Measurements from ENCODE around the gene PLEKHM3.
"Not testable (repeated sequence)": the region's sequence is repeated elsewhere in the genome, so short reads cannot be mapped to it uniquely, and the experiment has no call there.

Gene PLEKHM3

DNA sequence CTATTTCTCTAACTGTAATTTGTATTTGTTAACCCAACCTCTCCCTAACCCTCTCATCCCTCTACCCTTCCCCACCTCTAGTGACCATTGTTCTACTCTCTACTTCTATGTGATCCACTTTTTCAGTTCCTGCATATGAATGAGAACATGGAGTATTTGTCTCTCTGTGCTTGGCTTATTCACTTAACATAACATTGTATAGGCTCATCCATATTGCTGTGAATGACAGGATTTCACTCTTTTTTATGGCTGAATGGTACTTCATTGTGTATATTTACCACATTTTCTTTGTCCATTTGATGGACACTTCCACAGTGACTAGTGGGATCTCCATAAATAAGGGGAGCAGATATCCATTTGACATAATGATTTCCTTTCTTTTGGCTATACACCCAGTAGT is 103.7 kb downstream of the PLEKHM3 start:
- Mint-ChIP-seq H3K27ac (no peak overlapping the region), H3K36me3 (peaks cover 24 to 26% of the 10 kb centered on the region in 2 donors), H3K4me3 (no peak overlapping the region), H3K27me3 (no peaks in the 10 kb centered on the region), H3K4me1 (no peaks in the 10 kb centered on the region), H3K9me3 (no peaks in the 10 kb centered on the region)
- ATAC-seq (replicated peaks) = no peak
- DNase-seq = no peak

DNA sequence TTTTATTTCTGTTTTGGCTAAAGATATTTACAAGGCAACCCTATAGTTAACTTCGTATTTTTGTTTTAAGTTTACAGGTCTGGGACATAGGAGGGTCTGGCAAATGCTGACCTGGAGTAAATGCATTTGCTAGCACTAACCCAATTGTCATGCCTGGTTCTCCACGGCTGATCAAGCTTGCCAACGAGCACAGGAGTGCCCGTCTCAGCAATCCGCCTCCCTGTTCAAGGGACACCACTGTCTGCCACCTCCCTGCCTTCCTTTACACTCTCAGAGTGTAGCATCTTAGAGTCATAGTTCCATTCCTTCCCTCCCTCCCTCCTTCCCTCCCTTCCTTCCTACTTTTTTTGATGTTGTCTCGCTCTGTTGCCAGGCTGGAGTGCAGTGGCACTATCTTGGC is 104.6 kb downstream of the PLEKHM3 start:
- H3K27ac Mint-ChIP-seq = no peak overlapping the region
- H3K27me3 Mint-ChIP-seq = no peaks in the 10 kb centered on the region
- no peak overlapping the region for H3K4me3 Mint-ChIP-seq
- DNase-seq = no peak
- ATAC-seq (replicated peaks) = no peak
- no peaks in the 10 kb centered on the region for H3K4me1 Mint-ChIP-seq
- H3K36me3 Mint-ChIP-seq = peaks cover 21 to 24% of the 10 kb centered on the region in 2 donors
- no peaks in the 10 kb centered on the region for H3K9me3 Mint-ChIP-seq

DNA sequence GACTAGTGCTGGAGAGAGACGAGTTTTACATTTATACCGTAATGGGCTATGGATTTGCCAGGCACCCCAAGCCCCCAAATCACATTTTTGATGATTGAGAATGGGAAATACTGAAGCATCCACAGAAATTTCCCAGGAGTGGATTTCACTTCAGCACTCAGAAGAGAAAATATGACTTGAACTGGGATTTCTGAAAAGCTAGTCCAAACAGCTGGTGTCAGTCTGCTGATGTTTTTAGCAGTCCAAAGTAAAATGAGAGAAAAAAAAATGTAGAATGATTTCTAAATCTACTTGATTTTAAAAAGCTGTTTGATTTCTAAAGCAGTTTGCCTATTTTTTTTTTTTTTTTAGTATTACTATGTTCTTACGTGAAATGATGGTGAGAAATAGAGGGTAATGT is 105.0 kb downstream of the PLEKHM3 start:
- no peak for ATAC-seq (replicated peaks)
- Mint-ChIP-seq H3K4me3 (no peak overlapping the region), H3K27me3 (no peaks in the 10 kb centered on the region), H3K27ac (no peak overlapping the region), H3K9me3 (no peaks in the 10 kb centered on the region), H3K4me1 (no peaks in the 10 kb centered on the region), H3K36me3 (peaks cover 18 to 21% of the 10 kb centered on the region in 2 donors)
- no peak for DNase-seq

DNA sequence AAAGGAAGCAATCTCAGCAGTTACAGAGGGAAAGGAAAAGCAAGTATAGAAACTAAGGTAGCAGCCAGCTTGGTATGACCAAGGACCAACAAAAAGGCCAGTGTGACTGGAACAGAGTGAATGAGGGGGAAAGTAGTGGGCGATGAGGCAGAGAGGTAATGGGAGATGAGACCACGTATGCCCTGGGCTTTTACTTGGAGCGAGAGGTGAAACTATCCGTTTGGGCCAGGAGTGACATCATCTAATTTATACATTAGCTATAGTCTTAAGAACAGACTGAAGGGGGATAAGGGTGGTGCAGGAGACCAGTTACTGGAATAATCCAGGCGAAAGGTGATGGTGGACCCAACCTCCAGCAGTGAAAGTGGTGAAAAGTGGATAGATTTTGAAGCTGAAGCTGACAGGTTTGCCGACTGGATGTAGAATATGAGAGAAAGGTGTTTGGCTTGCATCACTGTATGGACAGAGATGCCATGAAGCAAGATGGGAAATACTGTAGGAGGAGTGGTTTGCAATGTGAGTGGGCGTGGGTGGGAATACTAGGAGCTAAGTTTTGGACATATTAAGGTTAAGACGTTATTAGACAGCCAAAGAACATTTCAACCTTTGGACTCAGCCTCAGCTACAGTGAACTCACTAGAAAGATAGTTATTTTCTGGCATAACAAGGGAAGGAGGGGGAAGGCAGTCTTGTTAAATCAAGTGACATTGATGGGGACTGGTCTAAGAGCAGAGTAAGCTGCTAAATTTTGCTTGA is 106.0 kb downstream of the PLEKHM3 start:
- H3K36me3 Mint-ChIP-seq = peaks cover 13 to 17% of the 10 kb centered on the region in 2 donors
- no peaks in the 10 kb centered on the region for H3K27me3 Mint-ChIP-seq
- no peak overlapping the region for H3K4me3 Mint-ChIP-seq
- DNase-seq (no peak), ATAC-seq (replicated peaks) (no peak)
- H3K9me3 Mint-ChIP-seq = no peaks in the 10 kb centered on the region
- no peaks in the 10 kb centered on the region for H3K4me1 Mint-ChIP-seq
- no peak overlapping the region for H3K27ac Mint-ChIP-seq

DNA sequence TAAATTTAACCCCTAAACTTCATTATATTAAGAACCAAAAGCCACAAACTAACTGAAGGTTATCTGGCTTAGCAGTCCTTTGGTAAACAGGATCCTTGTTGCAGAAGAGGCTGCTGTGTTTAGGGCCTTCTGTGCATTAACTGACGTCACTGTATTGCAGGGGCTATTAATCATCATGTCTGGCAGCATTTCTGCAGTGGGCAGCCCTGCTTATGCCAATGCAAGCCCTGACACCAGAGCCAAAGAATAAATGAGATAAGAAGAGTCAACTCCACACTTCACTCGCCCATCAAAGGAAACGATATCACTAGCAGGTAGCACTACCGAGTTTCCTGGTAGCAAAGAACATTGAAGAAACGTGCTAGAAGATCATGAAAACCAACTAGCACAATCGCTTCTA is 110.6 kb downstream of the PLEKHM3 start:
- no peaks in the 10 kb centered on the region for H3K4me1 Mint-ChIP-seq
- DNase-seq = no peak
- peaks cover 31 to 35% of the 10 kb centered on the region in 2 donors for H3K36me3 Mint-ChIP-seq
- no peak overlapping the region for H3K27ac Mint-ChIP-seq
- H3K9me3 Mint-ChIP-seq = peaks cover 0 to 1% of the 10 kb centered on the region in 2 donors
- H3K4me3 Mint-ChIP-seq = no peak overlapping the region
- H3K27me3 Mint-ChIP-seq = no peaks in the 10 kb centered on the region
- no peak for ATAC-seq (replicated peaks)

DNA sequence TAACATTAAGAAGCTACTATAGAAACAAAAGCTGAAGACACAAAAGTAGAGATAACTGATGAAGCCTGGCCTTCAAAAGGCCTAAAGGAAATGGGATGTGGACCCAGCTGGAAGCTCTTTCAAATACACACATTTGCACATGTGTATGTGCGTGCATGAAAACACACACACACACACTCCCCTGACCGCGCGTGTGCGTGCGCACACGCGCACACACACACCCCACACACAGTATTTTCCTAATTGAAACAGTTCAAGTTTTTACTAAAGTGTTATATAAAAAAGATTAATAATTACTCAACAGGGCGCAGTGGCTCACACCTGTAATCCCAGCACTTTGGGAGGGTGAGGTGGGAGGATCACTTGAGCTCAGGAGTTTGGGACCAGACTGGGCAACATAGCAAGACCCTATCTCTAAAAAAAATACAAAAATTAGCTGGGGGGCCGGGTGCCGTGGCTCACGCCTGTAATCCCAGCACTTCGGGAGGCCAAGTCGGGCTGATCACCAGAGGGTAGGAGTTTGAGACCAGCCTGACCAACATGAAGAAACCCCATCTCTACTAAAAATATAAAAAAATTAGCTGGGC is 111.5 kb downstream of the PLEKHM3 start:
- no peak for ATAC-seq (replicated peaks)
- Mint-ChIP-seq H3K4me3 (no peak overlapping the region), H3K27ac (no peak overlapping the region), H3K27me3 (no peaks in the 10 kb centered on the region), H3K4me1 (no peaks in the 10 kb centered on the region), H3K36me3 (peaks cover 28 to 29% of the 10 kb centered on the region in 2 donors), H3K9me3 (peaks cover 0 to 1% of the 10 kb centered on the region in 2 donors)
- no peak for DNase-seq

DNA sequence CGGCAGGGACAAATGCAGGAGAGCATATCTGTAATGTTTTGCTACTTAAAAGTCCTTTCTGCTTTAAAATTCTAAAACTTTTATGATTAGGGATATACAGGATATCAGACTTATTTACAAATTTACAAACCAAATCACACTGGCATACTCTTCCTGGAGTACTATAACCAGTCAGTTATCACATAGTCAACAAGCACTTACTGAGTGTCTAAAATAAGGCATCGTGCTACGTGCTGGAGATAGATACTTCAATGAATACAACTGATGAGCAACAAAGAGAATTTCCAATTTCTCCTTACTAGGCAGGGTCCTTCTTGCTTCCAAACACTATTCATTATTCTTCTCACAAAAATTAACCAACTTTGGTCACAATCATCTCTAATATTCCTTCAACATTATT is 113.5 kb downstream of the PLEKHM3 start:
- H3K9me3 Mint-ChIP-seq = peaks cover 0 to 1% of the 10 kb centered on the region in 2 donors
- peaks cover 25 to 29% of the 10 kb centered on the region in 2 donors for H3K36me3 Mint-ChIP-seq
- no peak overlapping the region for H3K4me3 Mint-ChIP-seq
- H3K27ac Mint-ChIP-seq = no peak overlapping the region
- ATAC-seq (replicated peaks) (no peak), DNase-seq (no peak)
- no peaks in the 10 kb centered on the region for H3K4me1 Mint-ChIP-seq
- no peaks in the 10 kb centered on the region for H3K27me3 Mint-ChIP-seq

DNA sequence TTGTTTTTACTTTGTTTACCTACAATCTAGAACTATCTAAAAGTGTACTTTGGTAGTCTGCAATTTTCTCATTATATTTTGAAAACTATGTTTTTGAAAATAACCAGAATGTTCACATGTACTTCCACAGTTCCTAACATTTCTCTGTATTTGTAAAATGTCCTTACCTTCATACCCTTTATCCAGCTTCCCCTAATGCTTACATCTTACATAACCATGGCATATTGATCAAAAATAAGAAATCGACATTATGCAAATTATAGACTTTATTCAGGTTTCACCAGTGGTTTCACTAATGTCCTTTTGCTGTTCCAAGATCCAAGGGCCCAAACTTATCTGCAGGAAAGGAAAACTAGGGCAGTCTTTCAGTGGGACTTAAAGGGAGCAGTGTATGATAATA is 114.1 kb downstream of the PLEKHM3 start:
- DNase-seq (no peak), ATAC-seq (replicated peaks) (no peak)
- H3K36me3 Mint-ChIP-seq = peaks cover 25 to 29% of the 10 kb centered on the region in 2 donors
- H3K4me3 Mint-ChIP-seq = no peak overlapping the region
- peaks cover 0 to 1% of the 10 kb centered on the region in 2 donors for H3K9me3 Mint-ChIP-seq
- H3K4me1 Mint-ChIP-seq = peaks cover 0 to 3% of the 10 kb centered on the region in 2 donors
- no peaks in the 10 kb centered on the region for H3K27me3 Mint-ChIP-seq
- no peak overlapping the region for H3K27ac Mint-ChIP-seq

DNA sequence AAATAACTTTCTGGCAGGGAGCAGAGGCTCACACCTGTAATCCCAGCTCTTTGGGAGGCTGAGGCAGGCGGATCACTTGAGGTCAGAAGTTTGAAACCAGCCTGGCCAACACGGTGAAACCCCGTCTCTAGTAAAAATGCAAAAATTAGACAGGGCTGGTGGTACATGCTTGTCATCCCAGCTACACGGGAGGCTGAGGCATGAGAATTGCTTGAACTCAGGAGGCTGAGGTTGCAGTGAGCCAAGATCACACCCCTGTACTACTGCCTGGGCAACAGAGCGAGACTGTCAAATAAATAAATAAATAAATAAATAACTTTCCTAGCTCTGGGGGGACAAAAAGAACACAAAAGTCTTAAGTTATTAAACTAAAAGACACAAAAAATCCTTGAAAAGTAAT is 118.8 kb downstream of the PLEKHM3 start:
- H3K27ac Mint-ChIP-seq; H3K9me3 Mint-ChIP-seq; ATAC-seq (replicated peaks); H3K4me1 Mint-ChIP-seq; H3K27me3 Mint-ChIP-seq; DNase-seq; H3K4me3 Mint-ChIP-seq: not testable (repeated sequence)
- peaks cover 16 to 24% of the 10 kb centered on the region in 2 donors for H3K36me3 Mint-ChIP-seq

DNA sequence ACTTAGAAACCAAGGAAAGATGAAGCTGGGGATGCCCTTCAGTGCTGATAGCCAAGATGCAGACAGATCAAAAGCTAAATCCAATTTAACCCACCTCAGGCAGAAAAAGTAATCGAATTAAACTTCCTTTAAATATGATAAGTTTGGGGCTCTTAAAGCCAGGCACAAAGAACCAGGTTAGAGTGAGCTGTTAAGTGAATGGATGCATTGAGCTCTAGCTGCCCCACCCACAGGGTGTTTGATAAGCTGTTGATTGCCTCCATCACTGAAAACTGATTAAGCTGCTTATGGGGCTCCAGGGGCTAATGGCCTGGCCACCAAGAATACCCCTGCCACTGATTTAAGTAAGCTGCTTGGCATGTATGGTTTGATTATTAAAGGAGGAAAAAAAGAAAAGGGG is 119.8 kb downstream of the PLEKHM3 start:
- H3K4me1 Mint-ChIP-seq = peaks cover 1 to 4% of the 10 kb centered on the region in 2 donors
- no peak for DNase-seq
- H3K27ac Mint-ChIP-seq = no peak overlapping the region
- H3K27me3 Mint-ChIP-seq = no peaks in the 10 kb centered on the region
- H3K4me3 Mint-ChIP-seq = no peak overlapping the region
- peaks cover 17 to 24% of the 10 kb centered on the region in 2 donors for H3K36me3 Mint-ChIP-seq
- peaks cover 0 to under 1% of the 10 kb centered on the region in 2 donors for H3K9me3 Mint-ChIP-seq
- ATAC-seq (replicated peaks) = no peak

DNA sequence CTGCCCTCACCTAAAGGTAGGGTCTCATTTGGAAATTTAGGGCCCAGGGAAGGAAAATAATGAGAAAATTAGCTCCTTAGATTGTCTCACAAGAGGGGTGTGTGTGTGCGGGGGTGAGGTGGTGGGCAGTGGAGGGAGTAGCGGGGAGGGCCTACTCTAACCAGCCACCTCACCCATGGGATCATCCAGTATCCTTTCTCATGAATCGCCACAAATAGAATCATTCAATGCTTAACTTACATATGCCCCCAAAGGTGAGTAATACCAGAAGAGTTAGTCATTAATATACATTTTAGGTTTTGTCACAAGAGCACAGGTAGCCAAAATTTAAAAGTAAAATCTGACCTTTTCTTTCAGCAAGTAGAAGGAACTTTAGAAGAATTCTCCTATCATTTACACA is 122.1 kb downstream of the PLEKHM3 start:
- H3K27me3 Mint-ChIP-seq = no peaks in the 10 kb centered on the region
- H3K27ac Mint-ChIP-seq = no peak overlapping the region
- H3K4me1 Mint-ChIP-seq = peaks cover 1 to 4% of the 10 kb centered on the region in 2 donors
- H3K9me3 Mint-ChIP-seq = no peaks in the 10 kb centered on the region
- H3K36me3 Mint-ChIP-seq = peaks cover 12 to 17% of the 10 kb centered on the region in 2 donors
- no peak overlapping the region for H3K4me3 Mint-ChIP-seq
- no peak for DNase-seq
- ATAC-seq (replicated peaks) = no peak

DNA sequence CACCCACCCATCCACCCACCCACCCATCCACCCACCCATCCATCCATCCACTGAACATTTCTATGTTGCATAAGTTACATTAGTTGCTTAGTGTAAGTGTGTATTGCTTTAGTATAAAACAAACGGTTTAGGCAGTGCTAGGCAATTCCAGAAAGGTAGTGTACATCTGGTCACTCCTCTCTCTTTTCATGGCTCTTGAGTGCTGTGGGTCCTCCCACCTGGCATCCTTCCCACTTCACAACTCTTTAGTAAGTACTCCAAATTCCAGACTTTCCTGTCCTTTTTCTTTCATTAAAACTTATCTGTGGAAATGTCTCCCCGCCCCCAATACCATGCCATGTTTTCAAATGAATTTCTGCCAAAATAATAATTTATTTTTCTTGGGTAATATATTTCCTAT is 122.5 kb downstream of the PLEKHM3 start:
- Mint-ChIP-seq H3K4me1 (peaks cover 1 to 4% of the 10 kb centered on the region in 2 donors), H3K36me3 (peaks cover 12 to 16% of the 10 kb centered on the region in 2 donors), H3K27me3 (no peaks in the 10 kb centered on the region), H3K27ac (no peak overlapping the region), H3K9me3 (no peaks in the 10 kb centered on the region), H3K4me3 (no peak overlapping the region)
- DNase-seq (no peak), ATAC-seq (replicated peaks) (no peak)

DNA sequence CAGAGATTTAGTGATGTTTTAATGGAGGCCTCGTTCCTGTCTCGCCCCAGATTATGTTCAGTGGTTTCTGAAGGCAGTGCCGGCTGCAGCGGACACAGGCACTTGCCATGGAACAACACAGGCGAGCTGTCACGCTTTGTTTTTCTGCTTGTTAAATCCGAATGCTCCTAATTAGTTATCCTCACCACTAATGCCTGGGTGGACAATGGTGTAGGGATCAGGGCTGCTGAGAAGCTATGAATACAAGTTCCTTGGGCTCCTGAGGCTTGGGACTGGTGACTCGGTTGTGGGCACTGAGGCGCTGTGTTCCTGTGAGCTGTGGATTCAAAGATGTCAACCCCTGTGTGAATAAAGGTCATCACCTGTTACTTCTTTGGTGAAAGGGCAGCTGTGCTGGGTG is 123.5 kb downstream of the PLEKHM3 start:
- no peak overlapping the region for H3K27ac Mint-ChIP-seq
- no peak for ATAC-seq (replicated peaks)
- no peak overlapping the region for H3K4me3 Mint-ChIP-seq
- H3K36me3 Mint-ChIP-seq = peaks cover 12 to 13% of the 10 kb centered on the region in 2 donors
- H3K27me3 Mint-ChIP-seq = no peaks in the 10 kb centered on the region
- no peaks in the 10 kb centered on the region for H3K9me3 Mint-ChIP-seq
- DNase-seq = no peak
- H3K4me1 Mint-ChIP-seq = peaks cover 1 to 4% of the 10 kb centered on the region in 2 donors

DNA sequence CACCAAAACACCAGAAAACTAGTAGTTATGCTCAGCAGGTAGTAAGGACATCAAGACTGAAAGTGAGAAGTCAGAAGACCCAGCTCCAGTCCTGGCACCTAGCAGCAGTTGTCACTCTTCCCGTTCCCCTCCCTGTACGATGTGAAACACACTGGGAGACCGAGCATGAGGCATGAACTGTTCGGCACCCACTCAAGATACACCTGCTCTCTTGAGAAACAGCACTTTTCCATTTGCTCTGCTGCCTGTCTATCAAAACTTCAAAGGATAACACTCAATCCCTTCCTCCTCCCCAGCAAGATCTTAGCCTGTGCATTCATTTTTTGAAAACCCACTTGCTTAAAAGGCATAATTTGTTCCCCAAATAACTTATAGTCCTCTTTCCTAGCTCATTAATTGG is 123.9 kb downstream of the PLEKHM3 start:
- H3K9me3 Mint-ChIP-seq = no peaks in the 10 kb centered on the region
- H3K4me1 Mint-ChIP-seq = peaks cover 1 to 3% of the 10 kb centered on the region in 2 donors
- no peak overlapping the region for H3K4me3 Mint-ChIP-seq
- no peak for ATAC-seq (replicated peaks)
- no peak for DNase-seq
- peaks cover 12 to 13% of the 10 kb centered on the region in 2 donors for H3K36me3 Mint-ChIP-seq
- no peak overlapping the region for H3K27ac Mint-ChIP-seq
- no peaks in the 10 kb centered on the region for H3K27me3 Mint-ChIP-seq

DNA sequence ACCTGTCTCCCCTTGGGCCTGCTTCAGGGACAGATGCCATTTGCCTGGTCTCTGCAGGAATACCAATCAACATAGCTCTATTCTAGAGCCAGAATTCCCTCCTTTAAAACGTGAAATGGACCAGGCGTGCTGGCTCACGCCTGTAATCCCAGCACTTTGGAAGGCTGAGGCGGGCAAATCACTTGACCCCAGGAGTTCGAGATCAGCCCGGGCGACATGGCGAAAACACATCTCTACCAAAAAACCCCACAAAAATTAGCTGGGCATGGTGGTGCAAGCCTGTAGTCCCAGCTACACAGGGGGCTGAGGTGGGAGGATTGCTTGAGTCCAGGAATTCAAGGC is 127.0 kb downstream of the PLEKHM3 start:
- ATAC-seq (replicated peaks) = no peak
- H3K36me3 Mint-ChIP-seq = peaks cover 12 to 13% of the 10 kb centered on the region in 2 donors
- H3K4me3 Mint-ChIP-seq = no peak overlapping the region
- peaks cover 0 to 1% of the 10 kb centered on the region in 2 donors for H3K4me1 Mint-ChIP-seq
- H3K27ac Mint-ChIP-seq = no peak overlapping the region
- no peak for DNase-seq
- H3K9me3 Mint-ChIP-seq = no peaks in the 10 kb centered on the region
- no peaks in the 10 kb centered on the region for H3K27me3 Mint-ChIP-seq

Measured in stimulated activated naive B cell treated with anti-CD40 and anti-IgM and Interleukin-4, amounts not matched to agents 10 μg/mL and 1 μg/mL and 100 μg/mL, for 72 hours (primary cell).